Measurements from ENCODE around the gene RAPGEFL1. TPM values are rescaled to one million over a fixed set of nuclear protein-coding genes. Genes with fewer than 3 reads are reported as not detected.

The RAPGEFL1 gene
- total and polyA plus RNA-seq, 10 of the 15 experiments (the other 5 are each of a cell fraction or from before 2014, with no cell fraction given): 0.13 to 3.2 (median 1.5) TPM

DNA sequence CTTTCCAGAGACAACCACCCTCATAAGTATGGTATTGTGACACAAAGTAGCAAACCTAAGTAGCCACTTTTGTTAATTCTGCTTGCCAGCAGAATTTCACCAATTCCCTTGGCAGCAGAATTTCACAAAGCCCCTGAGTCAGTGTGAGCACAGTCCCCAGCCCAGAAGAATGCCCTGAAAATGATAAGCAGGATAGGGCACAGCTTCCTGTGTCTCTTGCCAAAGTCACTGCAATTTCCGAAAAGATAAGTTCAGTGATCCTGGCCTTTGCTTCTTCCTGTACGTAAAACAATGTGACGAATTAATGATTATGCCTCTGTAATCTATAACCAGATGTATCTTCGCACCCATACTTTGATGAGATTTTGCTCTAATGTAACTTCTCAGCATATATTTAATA, 25.9 kb downstream of the RAPGEFL1 start:
- in situ Hi-C loops (cut with MboI) (no loop called here), intact Hi-C loops (cut with micrococcal nuclease; ENCODE audit: unreplicated experiment) (loop anchor here (5.0 kb wide), 1 partner anchor 154 kb away; no protein-coding TSS in a partner anchor)
- TF ChIP-seq GABPA (IDR thresholded peaks at IDR 0.05; ENCODE audit: low read depth) (no peak), BHLHE40 (IDR thresholded peaks at IDR 0.05; ENCODE audit: borderline replicate concordance in 1 of 2, low read depth in 2 of 2, low read length in 1 of 2) (no peak), SREBF1 (IDR thresholded peaks at IDR 0.05; ENCODE audit: low read length) (no peak), TCF3 (IDR thresholded peaks at IDR 0.05; ENCODE audit: borderline replicate concordance, insufficient read depth, low read depth, low read length) (no peak), WRNIP1 (IDR thresholded peaks at IDR 0.05; ENCODE audit: borderline replicate concordance, low read depth, low read length) (no peak), DPF2 (IDR thresholded peaks at IDR 0.05) (no peak), MTA2 (IDR thresholded peaks at IDR 0.05; ENCODE audit: low read depth) (no peak), EGR1 (IDR thresholded peaks at IDR 0.05; ENCODE audit: borderline replicate concordance in 1 of 2, low read depth in 2 of 2, low read length in 2 of 2) (no peak)
- TF ChIP-seq, protein P1, sequence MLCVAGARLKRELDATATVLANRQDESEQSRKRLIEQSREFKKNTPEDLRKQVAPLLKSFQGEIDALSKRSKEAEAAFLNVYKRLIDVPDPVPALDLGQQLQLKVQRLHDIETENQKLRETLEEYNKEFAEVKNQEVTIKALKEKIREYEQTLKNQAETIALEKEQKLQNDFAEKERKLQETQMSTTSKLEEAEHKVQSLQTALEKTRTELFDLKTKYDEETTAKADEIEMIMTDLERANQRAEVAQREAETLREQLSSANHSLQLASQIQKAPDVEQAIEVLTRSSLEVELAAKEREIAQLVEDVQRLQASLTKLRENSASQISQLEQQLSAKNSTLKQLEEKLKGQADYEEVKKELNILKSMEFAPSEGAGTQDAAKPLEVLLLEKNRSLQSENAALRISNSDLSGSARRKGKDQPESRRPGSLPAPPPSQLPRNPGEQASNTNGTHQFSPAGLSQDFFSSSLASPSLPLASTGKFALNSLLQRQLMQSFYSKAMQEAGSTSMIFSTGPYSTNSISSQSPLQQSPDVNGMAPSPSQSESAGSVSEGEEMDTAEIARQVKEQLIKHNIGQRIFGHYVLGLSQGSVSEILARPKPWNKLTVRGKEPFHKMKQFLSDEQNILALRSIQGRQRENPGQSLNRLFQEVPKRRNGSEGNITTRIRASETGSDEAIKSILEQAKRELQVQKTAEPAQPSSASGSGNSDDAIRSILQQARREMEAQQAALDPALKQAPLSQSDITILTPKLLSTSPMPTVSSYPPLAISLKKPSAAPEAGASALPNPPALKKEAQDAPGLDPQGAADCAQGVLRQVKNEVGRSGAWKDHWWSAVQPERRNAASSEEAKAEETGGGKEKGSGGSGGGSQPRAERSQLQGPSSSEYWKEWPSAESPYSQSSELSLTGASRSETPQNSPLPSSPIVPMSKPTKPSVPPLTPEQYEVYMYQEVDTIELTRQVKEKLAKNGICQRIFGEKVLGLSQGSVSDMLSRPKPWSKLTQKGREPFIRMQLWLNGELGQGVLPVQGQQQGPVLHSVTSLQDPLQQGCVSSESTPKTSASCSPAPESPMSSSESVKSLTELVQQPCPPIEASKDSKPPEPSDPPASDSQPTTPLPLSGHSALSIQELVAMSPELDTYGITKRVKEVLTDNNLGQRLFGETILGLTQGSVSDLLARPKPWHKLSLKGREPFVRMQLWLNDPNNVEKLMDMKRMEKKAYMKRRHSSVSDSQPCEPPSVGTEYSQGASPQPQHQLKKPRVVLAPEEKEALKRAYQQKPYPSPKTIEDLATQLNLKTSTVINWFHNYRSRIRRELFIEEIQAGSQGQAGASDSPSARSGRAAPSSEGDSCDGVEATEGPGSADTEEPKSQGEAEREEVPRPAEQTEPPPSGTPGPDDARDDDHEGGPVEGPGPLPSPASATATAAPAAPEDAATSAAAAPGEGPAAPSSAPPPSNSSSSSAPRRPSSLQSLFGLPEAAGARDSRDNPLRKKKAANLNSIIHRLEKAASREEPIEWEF (IDR thresholded peaks at IDR 0.05; ENCODE audit: insufficient replicate concordance, low read depth, low read length): no peak
- TF ChIP-seq, protein P2, sequence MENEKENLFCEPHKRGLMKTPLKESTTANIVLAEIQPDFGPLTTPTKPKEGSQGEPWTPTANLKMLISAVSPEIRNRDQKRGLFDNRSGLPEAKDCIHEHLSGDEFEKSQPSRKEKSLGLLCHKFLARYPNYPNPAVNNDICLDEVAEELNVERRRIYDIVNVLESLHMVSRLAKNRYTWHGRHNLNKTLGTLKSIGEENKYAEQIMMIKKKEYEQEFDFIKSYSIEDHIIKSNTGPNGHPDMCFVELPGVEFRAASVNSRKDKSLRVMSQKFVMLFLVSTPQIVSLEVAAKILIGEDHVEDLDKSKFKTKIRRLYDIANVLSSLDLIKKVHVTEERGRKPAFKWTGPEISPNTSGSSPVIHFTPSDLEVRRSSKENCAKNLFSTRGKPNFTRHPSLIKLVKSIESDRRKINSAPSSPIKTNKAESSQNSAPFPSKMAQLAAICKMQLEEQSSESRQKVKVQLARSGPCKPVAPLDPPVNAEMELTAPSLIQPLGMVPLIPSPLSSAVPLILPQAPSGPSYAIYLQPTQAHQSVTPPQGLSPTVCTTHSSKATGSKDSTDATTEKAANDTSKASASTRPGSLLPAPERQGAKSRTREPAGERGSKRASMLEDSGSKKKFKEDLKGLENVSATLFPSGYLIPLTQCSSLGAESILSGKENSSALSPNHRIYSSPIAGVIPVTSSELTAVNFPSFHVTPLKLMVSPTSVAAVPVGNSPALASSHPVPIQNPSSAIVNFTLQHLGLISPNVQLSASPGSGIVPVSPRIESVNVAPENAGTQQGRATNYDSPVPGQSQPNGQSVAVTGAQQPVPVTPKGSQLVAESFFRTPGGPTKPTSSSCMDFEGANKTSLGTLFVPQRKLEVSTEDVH (IDR thresholded peaks at IDR 0.05; ENCODE audit: low read depth, partially characterized antibody): no peak
- TF ChIP-seq, protein P3, sequence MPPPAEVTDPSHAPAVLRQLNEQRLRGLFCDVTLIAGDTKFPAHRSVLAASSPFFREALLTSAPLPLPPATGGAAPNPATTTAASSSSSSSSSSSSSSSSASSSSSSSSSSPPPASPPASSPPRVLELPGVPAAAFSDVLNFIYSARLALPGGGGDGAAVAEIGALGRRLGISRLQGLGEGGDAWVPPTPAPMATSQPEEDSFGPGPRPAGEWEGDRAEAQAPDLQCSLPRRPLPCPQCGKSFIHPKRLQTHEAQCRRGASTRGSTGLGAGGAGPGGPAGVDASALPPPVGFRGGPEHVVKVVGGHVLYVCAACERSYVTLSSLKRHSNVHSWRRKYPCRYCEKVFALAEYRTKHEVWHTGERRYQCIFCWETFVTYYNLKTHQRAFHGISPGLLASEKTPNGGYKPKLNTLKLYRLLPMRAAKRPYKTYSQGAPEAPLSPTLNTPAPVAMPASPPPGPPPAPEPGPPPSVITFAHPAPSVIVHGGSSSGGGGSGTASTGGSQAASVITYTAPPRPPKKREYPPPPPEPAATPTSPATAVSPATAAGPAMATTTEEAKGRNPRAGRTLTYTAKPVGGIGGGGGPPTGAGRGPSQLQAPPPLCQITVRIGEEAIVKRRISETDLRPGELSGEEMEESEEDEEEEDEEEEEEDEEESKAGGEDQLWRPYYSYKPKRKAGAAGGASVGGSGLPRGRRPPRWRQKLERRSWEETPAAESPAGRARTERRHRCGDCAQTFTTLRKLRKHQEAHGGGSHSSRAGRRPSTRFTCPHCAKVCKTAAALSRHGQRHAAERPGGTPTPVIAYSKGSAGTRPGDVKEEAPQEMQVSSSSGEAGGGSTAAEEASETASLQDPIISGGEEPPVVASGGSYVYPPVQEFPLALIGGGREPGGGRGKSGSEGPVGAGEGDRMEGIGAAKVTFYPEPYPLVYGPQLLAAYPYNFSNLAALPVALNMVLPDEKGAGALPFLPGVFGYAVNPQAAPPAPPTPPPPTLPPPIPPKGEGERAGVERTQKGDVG (CRISPR knock-in tag; IDR thresholded peaks at IDR 0.05): no peak

More for the DNA sequence above, 25.9 kb downstream of the RAPGEFL1 start:
- no peaks in the 10 kb centered on the region for H3K79me2 ChIP-seq (ENCODE audit: control insufficient read depth, insufficient read depth, low read length)
- RAD21 ChIA-PET (ENCODE audit: unreplicated experiment): interaction anchor here (1.0 to 3.3 kb wide), 7 partner anchors 15 to 329 kb away, joined by 3 to 44 read pairs (median 8); partner anchors contain the start of gene WIPF2
- H3K4me3 ChIP-seq: no peak overlapping the region
- FAIRE-seq (no peak), ATAC-seq (no peak), DNase-seq (ENCODE audit: low read depth, low spot score) (no peak)
- POLR2A ChIA-PET: interaction anchor here (1.0 to 2.4 kb wide), 3 partner anchors 11 to 79 kb away, joined by 3 to 9 read pairs (median 4); partner anchors contain the start of gene WIPF2
- no peak overlapping the region for H3K9ac ChIP-seq (ENCODE audit: control insufficient read depth, insufficient read depth, low read length)
- H3K9me3 ChIP-seq (replicated peaks; ENCODE audit: control insufficient read depth, insufficient read depth, low read length): no peaks in the 10 kb centered on the region; the same call in 2 of the 3 replicates
- CTCF ChIA-PET: interaction anchor here (0.9 to 9.4 kb wide), 16 partner anchors 10 to 330 kb away, joined by 3 to 186 read pairs (median 6); partner anchors contain the start of genes CDC6 and WIPF2
- H3K27ac ChIP-seq (ENCODE audit: control insufficient read depth, insufficient read depth): no peak overlapping the region
- BruUV-seq (replicated peaks): no TSS peak
- H4K20me1 ChIP-seq (ENCODE audit: control insufficient read depth, insufficient read depth): no peaks in the 10 kb centered on the region
- no peak overlapping the region for H3K4me2 ChIP-seq (ENCODE audit: control insufficient read depth, insufficient read depth)
- no peaks in the 10 kb centered on the region for H3K27me3 ChIP-seq (replicated peaks in 1 of 2; ENCODE audit: control insufficient read depth in 2 of 2, insufficient read depth in 2 of 2, low read length in 1 of 2)
- SMC1A ChIA-PET (ENCODE audit: uncharacterized antibody, unreplicated experiment): interaction anchor here (0.6 to 3.6 kb wide), 9 partner anchors 13 to 152 kb away, joined by 3 to 29 read pairs (median 5); partner anchors contain the start of gene WIPF2
- no peaks in the 10 kb centered on the region for H3K36me3 ChIP-seq (ENCODE audit: control insufficient read depth in 2 of 2, insufficient read depth in 2 of 2, low read length in 1 of 2)
- H2AFZ ChIP-seq (ENCODE audit: control insufficient read depth, low read depth, low read length): no peak overlapping the region
- H3K4me1 ChIP-seq (ENCODE audit: control insufficient read depth, insufficient read depth, low read length): no peaks in the 10 kb centered on the region
- 78% methylated on average over 4 of the region's 4 CpGs for WGBS (ENCODE audit: insufficient coverage, insufficient replicate concordance, low lambda C conversion rate, missing lambda C conversion rate)
